Measurements from ENCODE around the gene NAALADL2. TPM values are rescaled to one million over a fixed set of nuclear protein-coding genes. Genes with fewer than 3 reads are reported as not detected.
"Not testable (repeated sequence)": the region's sequence is repeated elsewhere in the genome, so short reads cannot be mapped to it uniquely, and the experiment has no call there.

Gene NAALADL2
- total RNA-seq, 5 donors from 2014 or later (not counting 1 experiment from before 2014, with no cell fraction given), result 0.13 to 1.4 (median 0.36) TPM; not detected in 1

DNA sequence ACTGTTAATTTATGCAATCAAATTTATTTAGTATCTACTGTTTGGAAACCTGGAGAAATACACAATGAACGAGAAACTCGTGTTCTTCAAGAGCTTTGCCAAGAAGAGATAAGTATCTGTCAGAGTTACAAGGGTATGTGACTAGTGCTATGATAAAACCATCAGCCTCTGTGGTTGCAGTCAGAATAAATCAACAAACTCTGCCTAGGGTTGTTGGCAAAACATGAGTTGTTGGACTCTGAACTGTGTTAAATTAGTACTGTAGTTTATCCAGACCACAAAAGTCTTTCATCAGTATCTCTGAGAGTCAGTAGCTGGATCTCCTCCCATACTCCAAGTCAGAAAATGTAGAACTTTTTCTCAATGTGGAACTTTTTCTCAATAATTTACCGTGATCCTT is 918.4 kb downstream of the NAALADL2 start:
- Histone ChIP-seq H3K4me1 (ENCODE audit: control insufficient read depth in 1 of 2, extremely low read depth in 1 of 2, insufficient read depth in 2 of 2, low read length in 2 of 2) (no peaks in the 10 kb centered on the region), H3K4me3 (ENCODE audit: control insufficient read depth in 1 of 2, extremely low read depth in 1 of 2, low read length in 1 of 2) (no peak overlapping the region), H3K9me3 (no peaks in the 10 kb centered on the region), H3K36me3 (ENCODE audit: control insufficient read depth in 2 of 2, extremely low read depth in 1 of 2, insufficient read depth in 1 of 2, low read length in 1 of 2) (no peaks in the 10 kb centered on the region), H3K27me3 (replicated peaks in 1 of 2; ENCODE audit: control insufficient read depth in 2 of 2, extremely low read depth in 1 of 2, insufficient read depth in 2 of 2, low read length in 1 of 2) (no peaks in the 10 kb centered on the region), H3K27ac (ENCODE audit: low read length) (no peak overlapping the region)
- no peaks in the 10 kb centered on the region for H3K27me3 Mint-ChIP-seq
- H3K36me3 Mint-ChIP-seq, result no peaks in the 10 kb centered on the region
- DNase-seq, result no peak
- no peak overlapping the region for H3K4me3 Mint-ChIP-seq
- H3K9me3 Mint-ChIP-seq, result peaks cover 4 to 12% (median 12%) of the 10 kb centered on the region in 3 donors
- no peak for ATAC-seq (replicated peaks in 1 of 4)
- no CpG with 5 or more reads among the region's 3 CpGs for WGBS (ENCODE audit: insufficient coverage)
- ChIA-PET CTCF (no interaction called here), POLR2A (no interaction called here)
- H3K27ac Mint-ChIP-seq, result no peak overlapping the region
- H3K4me1 Mint-ChIP-seq, result no peaks in the 10 kb centered on the region

DNA sequence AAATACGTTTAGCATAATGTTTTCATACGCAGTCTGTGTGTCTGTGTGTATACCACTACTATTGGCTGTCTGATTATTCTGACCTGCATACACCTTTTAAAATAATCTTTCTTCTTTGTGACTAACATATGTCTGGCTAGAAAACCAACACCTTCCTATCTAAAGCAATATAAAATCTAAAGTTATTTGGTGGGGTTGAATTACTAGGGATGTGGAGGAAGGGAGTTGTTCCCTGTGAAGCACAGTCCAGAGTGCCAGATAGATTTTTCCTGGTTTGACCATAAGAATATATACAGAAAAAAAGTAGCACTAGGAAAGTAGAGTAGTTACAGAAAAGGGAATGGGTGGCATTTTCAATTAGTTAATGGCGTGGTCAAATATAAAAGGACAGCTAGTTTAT is 918.8 kb downstream of the NAALADL2 start:
- Histone ChIP-seq H3K4me1 (ENCODE audit: control insufficient read depth in 1 of 2, extremely low read depth in 1 of 2, insufficient read depth in 2 of 2, low read length in 2 of 2) (no peaks in the 10 kb centered on the region), H3K4me3 (ENCODE audit: control insufficient read depth in 1 of 2, extremely low read depth in 1 of 2, low read length in 1 of 2) (no peak overlapping the region), H3K27ac (ENCODE audit: low read length) (no peak overlapping the region), H3K36me3 (ENCODE audit: control insufficient read depth in 2 of 2, extremely low read depth in 1 of 2, insufficient read depth in 1 of 2, low read length in 1 of 2) (no peaks in the 10 kb centered on the region), H3K27me3 (replicated peaks in 1 of 2; ENCODE audit: control insufficient read depth in 2 of 2, extremely low read depth in 1 of 2, insufficient read depth in 2 of 2, low read length in 1 of 2) (no peaks in the 10 kb centered on the region), H3K9me3 (no peaks in the 10 kb centered on the region)
- POLR2A ChIA-PET, result no interaction called here
- Mint-ChIP-seq H3K27me3 (no peaks in the 10 kb centered on the region), H3K4me1 (no peaks in the 10 kb centered on the region), H3K4me3 (no peak overlapping the region), H3K27ac (no peak overlapping the region), H3K36me3 (no peaks in the 10 kb centered on the region), H3K9me3 (peaks cover 4 to 8% (median 8%) of the 10 kb centered on the region in 3 donors)
- ATAC-seq (replicated peaks in 1 of 4) (no peak), DNase-seq (no peak)
- CTCF ChIA-PET, result no interaction called here
- WGBS (ENCODE audit: insufficient coverage), result 71% methylated on average over 1 of the region's 3 CpGs

DNA sequence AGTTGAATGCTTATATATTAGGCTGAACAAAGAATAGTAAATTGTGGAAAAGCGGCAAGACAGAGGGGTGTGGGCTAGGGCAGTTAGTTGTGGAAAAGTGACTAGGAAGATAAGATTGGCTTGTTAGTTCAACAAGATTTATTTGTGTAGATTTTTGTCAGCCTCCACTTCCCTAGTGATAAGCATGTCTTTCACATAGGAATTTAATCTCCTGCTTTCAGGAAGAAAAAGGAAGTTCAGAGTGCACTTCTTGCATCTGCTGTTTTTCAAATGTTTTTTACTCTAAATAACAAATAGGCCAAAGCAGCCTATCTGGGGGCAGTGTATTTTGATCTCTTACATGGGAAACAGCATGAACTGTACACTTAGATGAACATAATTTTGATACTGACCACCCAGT is 919.9 kb downstream of the NAALADL2 start:
- Histone ChIP-seq H3K4me1 (ENCODE audit: control insufficient read depth in 1 of 2, extremely low read depth in 1 of 2, insufficient read depth in 2 of 2, low read length in 2 of 2) (no peaks in the 10 kb centered on the region), H3K9me3 (no peaks in the 10 kb centered on the region), H3K27ac (ENCODE audit: low read length) (no peak overlapping the region), H3K4me3 (ENCODE audit: control insufficient read depth in 1 of 2, extremely low read depth in 1 of 2, low read length in 1 of 2) (no peak overlapping the region), H3K27me3 (replicated peaks in 1 of 2; ENCODE audit: control insufficient read depth in 2 of 2, extremely low read depth in 1 of 2, insufficient read depth in 2 of 2, low read length in 1 of 2) (no peaks in the 10 kb centered on the region), H3K36me3 (ENCODE audit: control insufficient read depth in 2 of 2, extremely low read depth in 1 of 2, insufficient read depth in 1 of 2, low read length in 1 of 2) (no peaks in the 10 kb centered on the region)
- ATAC-seq (replicated peaks in 1 of 4) (no peak), DNase-seq (no peak)
- CTCF ChIA-PET, result no interaction called here
- Mint-ChIP-seq H3K36me3 (no peaks in the 10 kb centered on the region), H3K4me1 (no peaks in the 10 kb centered on the region), H3K4me3 (no peak overlapping the region), H3K9me3 (peaks cover 4 to 8% (median 4%) of the 10 kb centered on the region in 3 donors), H3K27me3 (no peaks in the 10 kb centered on the region), H3K27ac (no peak overlapping the region)
- WGBS (ENCODE audit: insufficient coverage), result no CpG with 5 or more reads among the region's 1 CpG
- POLR2A ChIA-PET, result no interaction called here

DNA sequence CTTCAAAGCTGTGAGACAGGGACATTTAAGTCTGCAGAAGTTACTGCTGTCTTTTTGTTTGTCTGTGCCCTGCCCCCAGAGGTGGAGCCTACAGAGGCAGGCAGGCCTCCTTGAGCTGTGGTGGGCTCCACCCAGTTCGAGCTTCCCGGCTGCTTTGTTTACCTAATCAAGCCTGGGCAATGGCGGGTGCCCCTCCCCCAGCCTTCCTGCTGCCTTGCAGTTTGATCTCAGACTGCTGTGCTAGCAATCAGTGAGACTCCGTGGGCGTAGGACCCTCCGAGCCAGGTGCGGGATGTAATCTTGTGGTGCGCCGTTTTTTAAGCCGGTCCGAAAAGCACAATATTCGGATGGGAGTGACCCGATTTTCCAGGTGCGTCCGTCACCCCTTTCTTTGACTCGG is 928.0 kb downstream of the NAALADL2 start:
- H3K36me3 Mint-ChIP-seq; H3K36me3 ChIP-seq (ENCODE audit: control insufficient read depth in 2 of 2, extremely low read depth in 1 of 2, insufficient read depth in 1 of 2, low read length in 1 of 2); H3K4me1 Mint-ChIP-seq; H3K27me3 Mint-ChIP-seq; H3K27ac ChIP-seq (ENCODE audit: low read length); POLR2A ChIA-PET; ATAC-seq (replicated peaks in 1 of 4); H3K9me3 Mint-ChIP-seq; H3K4me3 Mint-ChIP-seq; H3K4me3 ChIP-seq (ENCODE audit: control insufficient read depth in 1 of 2, extremely low read depth in 1 of 2, low read length in 1 of 2); H3K27ac Mint-ChIP-seq; H3K4me1 ChIP-seq (ENCODE audit: control insufficient read depth in 1 of 2, extremely low read depth in 1 of 2, insufficient read depth in 2 of 2, low read length in 2 of 2); CTCF ChIA-PET; H3K9me3 ChIP-seq; H3K27me3 ChIP-seq (replicated peaks in 1 of 2; ENCODE audit: control insufficient read depth in 2 of 2, extremely low read depth in 1 of 2, insufficient read depth in 2 of 2, low read length in 1 of 2); DNase-seq: not testable (repeated sequence)
- WGBS (ENCODE audit: insufficient coverage), result no CpG with 5 or more reads among the region's 16 CpGs

DNA sequence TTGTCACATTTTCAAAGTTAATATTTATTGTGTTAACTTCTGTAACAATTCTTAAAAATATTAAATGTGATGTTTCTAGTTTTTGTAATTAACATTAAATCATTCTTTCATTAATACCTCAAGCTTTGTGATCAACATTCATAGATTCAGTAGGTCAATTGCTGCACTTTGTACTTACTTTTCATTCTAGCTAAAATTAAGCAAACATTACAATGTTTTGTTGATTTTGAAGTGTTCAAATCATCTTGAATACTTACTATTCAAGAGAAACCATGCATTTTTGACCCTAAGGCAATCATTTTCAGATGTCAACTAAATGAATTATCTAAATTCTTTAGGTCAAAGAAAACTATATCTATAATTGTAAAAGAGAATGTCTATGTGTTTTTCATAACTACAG is 933.1 kb downstream of the NAALADL2 start:
- Mint-ChIP-seq H3K27me3 (no peaks in the 10 kb centered on the region), H3K4me3 (no peak overlapping the region), H3K9me3 (peaks cover 2 to 10% (median 4%) of the 10 kb centered on the region in 3 donors), H3K36me3 (no peaks in the 10 kb centered on the region), H3K4me1 (no peaks in the 10 kb centered on the region), H3K27ac (no peak overlapping the region)
- no peak overlapping the region for H3K27ac ChIP-seq (ENCODE audit: low read length)
- no peaks in the 10 kb centered on the region for H3K36me3 ChIP-seq (ENCODE audit: control insufficient read depth in 2 of 2, extremely low read depth in 1 of 2, insufficient read depth in 1 of 2, low read length in 1 of 2)
- no peaks in the 10 kb centered on the region for H3K27me3 ChIP-seq (replicated peaks in 1 of 2; ENCODE audit: control insufficient read depth in 2 of 2, extremely low read depth in 1 of 2, insufficient read depth in 2 of 2, low read length in 1 of 2)
- POLR2A ChIA-PET, result no interaction called here
- DNase-seq (no peak), ATAC-seq (replicated peaks in 1 of 4) (no peak)
- CTCF ChIA-PET, result interaction anchor here in 1 of 2 donors (0.7 kb wide), 1 partner anchor 858 kb away, joined by 4 read pairs; no protein-coding TSS in a partner anchor
- no peaks in the 10 kb centered on the region for H3K9me3 ChIP-seq
- H3K4me1 ChIP-seq (ENCODE audit: control insufficient read depth in 1 of 2, extremely low read depth in 1 of 2, insufficient read depth in 2 of 2, low read length in 2 of 2), result no peaks in the 10 kb centered on the region
- no peak overlapping the region for H3K4me3 ChIP-seq (ENCODE audit: control insufficient read depth in 1 of 2, extremely low read depth in 1 of 2, low read length in 1 of 2)

DNA sequence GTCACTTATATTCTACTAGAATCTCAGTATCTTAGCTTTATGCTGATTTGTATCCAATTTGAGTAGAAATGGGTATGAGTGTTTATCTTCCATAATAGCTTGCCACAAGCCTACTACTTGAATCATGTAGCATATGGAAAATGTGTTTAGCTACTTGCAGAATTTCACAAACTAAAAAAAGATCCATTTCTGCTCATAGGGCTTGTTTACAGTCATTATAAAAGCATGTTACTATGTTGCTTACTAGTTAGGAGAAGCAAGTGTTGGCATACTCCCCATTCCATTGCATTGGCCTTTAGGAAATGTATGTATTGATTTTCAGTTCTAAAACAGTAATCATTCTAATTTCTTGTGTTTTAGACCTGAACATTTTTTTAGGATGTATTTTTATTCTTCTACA is 939.2 kb downstream of the NAALADL2 start:
- no peaks in the 10 kb centered on the region for H3K36me3 Mint-ChIP-seq
- peaks cover 0 to 4% (median 4%) of the 10 kb centered on the region in 3 donors for H3K9me3 Mint-ChIP-seq
- H3K27ac Mint-ChIP-seq, result no peak overlapping the region
- ChIA-PET POLR2A (no interaction called here), CTCF (no interaction called here)
- ATAC-seq (replicated peaks in 1 of 4) (no peak), DNase-seq (no peak)
- H3K27me3 ChIP-seq (replicated peaks in 1 of 2; ENCODE audit: control insufficient read depth in 2 of 2, extremely low read depth in 1 of 2, insufficient read depth in 2 of 2, low read length in 1 of 2), result no peaks in the 10 kb centered on the region
- H3K4me1 ChIP-seq (ENCODE audit: control insufficient read depth in 1 of 2, extremely low read depth in 1 of 2, insufficient read depth in 2 of 2, low read length in 2 of 2), result no peaks in the 10 kb centered on the region
- H3K36me3 ChIP-seq (ENCODE audit: control insufficient read depth in 2 of 2, extremely low read depth in 1 of 2, insufficient read depth in 1 of 2, low read length in 1 of 2), result no peaks in the 10 kb centered on the region
- no peak overlapping the region for H3K27ac ChIP-seq (ENCODE audit: low read length)
- H3K9me3 ChIP-seq, result no peaks in the 10 kb centered on the region
- H3K27me3 Mint-ChIP-seq, result no peaks in the 10 kb centered on the region
- no peak overlapping the region for H3K4me3 Mint-ChIP-seq
- no peaks in the 10 kb centered on the region for H3K4me1 Mint-ChIP-seq
- no peak overlapping the region for H3K4me3 ChIP-seq (ENCODE audit: control insufficient read depth in 1 of 2, extremely low read depth in 1 of 2, low read length in 1 of 2)

DNA sequence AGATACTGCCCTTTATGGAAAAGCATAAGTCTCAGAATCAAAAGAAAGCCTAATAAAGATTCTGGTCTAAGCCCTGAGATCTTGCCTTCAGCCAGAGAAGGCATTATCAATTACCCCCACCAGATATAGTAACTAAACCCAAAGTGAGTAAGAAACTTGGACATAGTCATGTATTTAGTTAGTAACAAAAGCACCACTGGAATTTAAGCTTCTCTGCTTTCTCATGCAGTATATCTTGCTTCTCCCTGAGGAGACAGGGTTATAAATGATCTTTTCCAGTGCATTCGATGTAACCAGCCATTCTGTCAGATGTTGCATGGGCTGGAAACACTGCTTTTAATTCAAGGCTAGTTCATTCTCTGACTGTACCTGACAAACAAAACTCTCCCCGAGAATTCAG is 946.7 kb downstream of the NAALADL2 start:
- no peaks in the 10 kb centered on the region for H3K4me1 Mint-ChIP-seq
- ATAC-seq (replicated peaks in 1 of 4), result no peak
- WGBS (ENCODE audit: insufficient coverage), result 80% methylated on average over 1 of the region's 2 CpGs

More for the DNA sequence above, 946.7 kb downstream of the NAALADL2 start:
- H3K4me3 ChIP-seq (ENCODE audit: control insufficient read depth in 1 of 2, extremely low read depth in 1 of 2, low read length in 1 of 2), result no peak overlapping the region
- H3K36me3 Mint-ChIP-seq, result no peaks in the 10 kb centered on the region
- no peaks in the 10 kb centered on the region for H3K4me1 ChIP-seq (ENCODE audit: control insufficient read depth in 1 of 2, extremely low read depth in 1 of 2, insufficient read depth in 2 of 2, low read length in 2 of 2)
- POLR2A ChIA-PET, result interaction anchor here in 1 of 2 donors (0.5 to 1.0 kb wide), 2 partner anchors 101 to 530 kb away, joined by 6 read pairs; no protein-coding TSS in a partner anchor
- H3K27me3 Mint-ChIP-seq, result no peaks in the 10 kb centered on the region
- DNase-seq, result no peak
- H3K9me3 Mint-ChIP-seq, result no peaks in the 10 kb centered on the region
- CTCF ChIA-PET, result interaction anchor here in 1 of 2 donors (0.6 kb wide), 1 partner anchor 18 kb away, joined by 17 read pairs; no protein-coding TSS in a partner anchor
- H3K36me3 ChIP-seq (ENCODE audit: control insufficient read depth in 2 of 2, extremely low read depth in 1 of 2, insufficient read depth in 1 of 2, low read length in 1 of 2), result no peaks in the 10 kb centered on the region
- H3K9me3 ChIP-seq, result no peaks in the 10 kb centered on the region
- H3K4me3 Mint-ChIP-seq, result no peak overlapping the region
- H3K27me3 ChIP-seq (replicated peaks in 1 of 2; ENCODE audit: control insufficient read depth in 2 of 2, extremely low read depth in 1 of 2, insufficient read depth in 2 of 2, low read length in 1 of 2), result no peaks in the 10 kb centered on the region
- H3K27ac Mint-ChIP-seq, result no peak overlapping the region
- H3K27ac ChIP-seq (ENCODE audit: low read length), result no peak overlapping the region
